Panc1 (cell line): Measurements from ENCODE around the gene ZC3H11A.

Source experiments
- CTCF ChIP-seq: fragments of 450-650 bp; IDR thresholded peaks from 2 replicates; pipeline ENCODE4 v1.5.1; 2017; ENCODE audit warnings: mild to moderate bottlenecking
- POLR2AphosphoS5 ChIP-seq: IDR thresholded peaks from 2 replicates; pipeline ENCODE4 v1.6.1; 2012; ENCODE audit warnings: mild to moderate bottlenecking, low read depth, low read length, moderate library complexity
- REST ChIP-seq, 2 experiments: IDR thresholded peaks; 2 replicates each; pipeline ENCODE4 v1.6.1; 2011 to 2012; ENCODE audit warnings: low read depth in 2 of 2, control low read depth in 1 of 2, low read length in 1 of 2, mild to moderate bottlenecking in 1 of 2, moderate library complexity in 1 of 2; ENCODE audit not compliant: insufficient read depth in 1 of 2

GRCh38 chr1:203828002-203828401, 32.6 kb downstream of the ZC3H11A start:
- TF ChIP-seq CTCF (no peak), POLR2AphosphoS5 (no peak), REST (IDR thresholded peaks at IDR 0.05; ENCODE audit: insufficient read depth in 1 of 2, low read depth in 2 of 2, low read length in 1 of 2) (no peak)
